Psoas muscle (tissue), 8 donors: ENCODE results near the gene CTCF. TPM values are rescaled to one million over a fixed set of nuclear protein-coding genes. Genes with fewer than 3 reads are reported as not detected.

Experiments used
- ATAC-seq, 4 donors: fragments of 200-7000 bp; cut with Tn5 transposase; one replicate each; pipeline ENCODE4 v1.9.1; 2020; ENCODE audit warnings: moderate library complexity in 3 of 4, mild to moderate bottlenecking in 2 of 4
- DNase-seq, 2 donors: peaks; one replicate each; pipeline ENCODE4 v3.0.0-alpha.2; 2020
- H3K27ac ChIP-seq: fragments of 200-600 bp; one replicate; pipeline ENCODE4 v1.8.0; 2022
- H3K27me3 ChIP-seq, 3 donors: fragments of 200-600 bp in 1 of 3; one replicate each; pipeline versions ENCODE4 v1.6.1 to v1.8.0; 2013 to 2022; ENCODE audit warnings: low read length in 2 of 3, mild to moderate bottlenecking in 2 of 3, moderate library complexity in 1 of 3; ENCODE audit not compliant: insufficient read depth in 3 of 3
- H3K36me3 ChIP-seq, 2 donors: fragments of 200-600 bp in 1 of 2; one replicate each; pipeline versions ENCODE4 v1.6.1 to v1.8.0; 2013 to 2022; ENCODE audit warnings: low read depth in 1 of 2, mild to moderate bottlenecking in 1 of 2, moderate library complexity in 1 of 2; ENCODE audit not compliant: insufficient read depth in 1 of 2
- H3K4me1 ChIP-seq: fragments of 200-600 bp; one replicate; pipeline ENCODE4 v1.8.0; 2022
- H3K4me3 ChIP-seq: fragments of 200-600 bp; one replicate; pipeline ENCODE4 v1.8.0; 2022; ENCODE audit warnings: mild to moderate bottlenecking
- H3K9me3 ChIP-seq: fragments of 200-600 bp; one replicate; pipeline ENCODE4 v1.8.0; 2022
- CTCF ChIP-seq: fragments of 200-600 bp; IDR thresholded peaks from one replicate; pipeline ENCODE4 v1.8.0; 2022; ENCODE audit warnings: antibody characterized with exemption
- WGBS, 3 donors: extraction: QIAGEN DNeasy Blood & Tissue Kit; methylation state at CpG; one replicate each; pipeline versions ENCODE4 v1.1.6 to v1.1.7; 2013; 5-methylcytosine and 5-hydroxymethylcytosine counted together
- intact Hi-C, 2 donors: fragments of 100-400 bp; cut with DNase I; formaldehyde crosslinking; loops; one replicate each; pipeline versions ENCODE4 v1.11.0 to v1.14.2; 2022
- polyA plus RNA-seq, 3 donors: library from polyadenylated mRNA; stranded (reverse); fragments of 200-250 nt; gene quantifications; one replicate each; pipeline ENCODE4 v1.2.3, GENCODE V29; 2013
- total RNA-seq, 4 donors: library from RNA; stranded (reverse); fragmentation: NEBNext Ultra II Directional in 2 of 4; extraction: Animal tissue kit (Norgen Biotek cat#: 25700) in 2 of 4; gene quantifications; one replicate each; pipeline versions ENCODE4 v1.2.1 to v1.2.4, GENCODE V29; 2021 to 2023
- donor health status: healthy with polysubstance abuse.
- donor health status: DM: no; HTN: no; CAD: no; lungs with moderate emphysema.
- donor health status: Bipolar disorder and iron deficiency.
- donor health status: healthy.
- donor health status: DM: yes; HTN: yes; CAD: no.
- donor health status: DM: no; HTN: no; CAD: no.
- donor health status: DM: no; HTN: no; CAD: no.
- donor health status: DM: yes; HTN: yes; CAD: no.

CTCF gene
- total and polyA plus RNA-seq, 7 donors, result 17.7 to 44.7 (median 25.8) TPM

- ATAC-seq, result peak; percentile 86 to 91 (median 88)
- no peak for TF ChIP-seq CTCF
- Histone ChIP-seq H3K27ac (peak within 1 kb of the TSS; percentile 87), H3K9me3 (no peaks in the 10 kb centered on the region), H3K27me3 (no peaks in the 10 kb centered on the region), H3K4me3 (peak within 1 kb of the TSS; percentile 91), H3K4me1 (peaks cover 16% of the 10 kb centered on the region), H3K36me3 (peaks cover 0 to 36% of the 10 kb centered on the region in 2 donors)
- intact Hi-C loops, result no loop called here
- DNase-seq, result peak; percentile 94 to 97
- 0 to 1% (median 0%) methylated on average over 42 to 48 of the region's 48 CpGs for WGBS, 3 donors
Observed at GRCh38 chr16:67660564-67661028, 98.3 kb downstream of the CTCF start, which contains the start of gene PARD6A. Gene PARD6A, plus strand, starts transcription at chr16:67660960. Its CDS starts 79 bp downstream, at chr16:67661039.

- WGBS, 3 donors, result 19 to 23% (median 19%) methylated on average over 35 to 39 of the region's 39 CpGs
- H3K36me3 ChIP-seq, result peaks cover 0 to 36% of the 10 kb centered on the region in 2 donors
- TF ChIP-seq CTCF, result no peak
- H3K27ac ChIP-seq, result peak overlapping the region; percentile 87
- no peaks in the 10 kb centered on the region for H3K9me3 ChIP-seq
- ATAC-seq (no peak), DNase-seq (no peak)
- H3K27me3 ChIP-seq, result no peaks in the 10 kb centered on the region
- peak overlapping the region; percentile 91 for H3K4me3 ChIP-seq
- H3K4me1 ChIP-seq, result peaks cover 21% of the 10 kb centered on the region
- intact Hi-C loops, result no loop called here
Observed at GRCh38 chr16:67661101-67661761, 98.9 kb downstream of the CTCF start.

- no peak overlapping the region for H3K27ac ChIP-seq
- 90 to 95% (median 94%) methylated on average over 34 of the region's 34 CpGs for WGBS, 3 donors
- ATAC-seq, result no peak
Observed at GRCh38 chr16:67661886-67662652, 99.7 kb downstream of the CTCF start.

GRCh38 chr16:67662653-67663010 is 100.3 kb downstream of the CTCF start:
- Histone ChIP-seq H3K4me3 (no peak overlapping the region), H3K4me1 (peaks cover 29% of the 10 kb centered on the region), H3K27ac (no peak overlapping the region), H3K36me3 (peaks cover 0 to 33% of the 10 kb centered on the region in 2 donors), H3K9me3 (no peaks in the 10 kb centered on the region), H3K27me3 (no peaks in the 10 kb centered on the region)
- DNase-seq, result no peak
- TF ChIP-seq CTCF, result no peak
- intact Hi-C loops, result no loop called here
- ATAC-seq, result no peak

More at GRCh38 chr16:67661886-67662652, 99.7 kb downstream of the CTCF start:
- TF ChIP-seq CTCF, result no peak
- Histone ChIP-seq H3K4me1 (peaks cover 24% of the 10 kb centered on the region), H3K36me3 (peaks cover 0 to 36% of the 10 kb centered on the region in 2 donors), H3K27me3 (no peaks in the 10 kb centered on the region), H3K4me3 (no peak overlapping the region), H3K9me3 (no peaks in the 10 kb centered on the region)
- no peak for DNase-seq
- intact Hi-C loops, result no loop called here
